Measurements from ENCODE around the gene CCNK.

CCNK gene

DNA sequence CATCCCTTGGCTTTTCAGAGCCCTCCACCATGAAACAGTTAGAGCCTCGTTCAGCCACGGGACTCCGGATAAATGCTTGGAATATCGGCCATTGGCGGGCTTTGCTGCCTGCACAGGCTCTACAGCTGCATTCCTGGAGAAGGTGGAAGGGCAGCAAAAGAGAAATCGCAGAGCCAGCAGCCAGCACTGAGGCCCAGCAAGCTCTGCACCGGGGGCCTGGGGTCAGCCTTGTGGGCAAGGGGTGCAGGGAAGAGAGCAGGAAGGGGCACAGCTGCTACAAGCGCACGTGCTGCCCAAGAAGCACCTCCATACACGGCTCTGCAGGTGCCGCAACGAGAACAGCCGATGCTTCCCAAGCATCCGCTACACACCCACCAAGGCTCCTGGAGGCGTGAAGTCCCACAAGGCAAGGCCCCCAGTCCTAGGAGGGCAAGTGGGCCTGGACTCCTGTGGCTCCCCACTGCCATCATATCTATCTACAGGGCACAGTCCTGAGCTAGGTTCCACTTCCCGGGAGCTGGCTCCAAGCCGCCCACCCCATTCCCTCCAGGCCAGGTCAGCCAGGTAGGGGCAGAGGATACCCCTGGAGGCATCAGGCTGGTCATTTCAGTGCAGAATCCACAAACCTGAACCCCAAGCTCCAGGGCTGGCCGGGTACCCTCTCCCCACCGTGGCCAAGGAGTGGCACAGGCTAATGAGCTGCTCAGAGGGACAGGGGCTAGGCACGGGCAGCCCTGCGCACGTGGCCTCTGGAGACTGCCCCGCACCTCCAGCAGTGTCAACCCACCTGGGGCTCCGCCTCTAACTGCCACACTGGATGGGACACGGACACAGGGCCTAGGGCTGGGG is 40.2 kb downstream of the CCNK start:
- DNase-seq = no peak

DNA sequence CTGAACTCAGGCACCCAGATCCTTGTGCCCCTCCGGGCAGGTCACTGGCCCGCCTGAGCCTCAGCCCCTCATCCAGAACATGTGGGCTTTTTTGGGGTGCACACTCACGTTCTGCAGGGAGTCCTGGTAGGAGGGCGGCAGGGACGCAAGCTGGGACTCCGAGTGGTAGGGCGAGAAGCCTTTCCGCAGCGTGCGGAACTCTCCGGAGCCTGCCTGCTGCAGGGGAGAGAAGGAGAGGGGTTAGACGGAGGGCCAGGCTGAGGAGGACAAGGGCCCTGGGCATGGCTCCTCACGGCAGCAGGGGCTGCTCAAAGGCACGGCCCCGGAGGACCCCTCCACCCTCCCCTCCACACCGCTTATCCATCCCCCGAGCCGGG is 40.8 kb downstream of the CCNK start:
- DNase-seq = no peak

DNA sequence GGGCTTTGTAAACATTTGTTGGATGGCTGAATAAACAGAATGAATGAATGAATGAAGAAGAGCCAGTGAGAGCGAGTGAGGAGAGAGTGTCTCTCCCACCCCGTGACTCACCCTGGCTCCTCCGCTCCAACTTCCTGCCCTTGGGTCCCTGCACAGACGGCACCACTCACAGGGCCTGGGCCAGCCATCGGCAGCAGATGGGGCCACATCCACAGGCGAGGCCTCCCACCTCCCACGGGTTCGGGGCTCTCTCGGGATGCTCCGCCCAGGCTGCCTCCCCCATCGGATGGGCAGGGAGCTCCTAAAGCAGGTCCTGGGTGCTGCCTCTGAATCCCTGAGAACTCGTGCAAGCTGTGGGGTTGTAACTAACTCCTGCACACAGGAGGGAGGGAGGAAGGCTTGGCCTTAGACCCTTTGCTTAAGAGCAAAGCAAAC is 41.3 kb downstream of the CCNK start:
- DNase-seq = no peak

DNA sequence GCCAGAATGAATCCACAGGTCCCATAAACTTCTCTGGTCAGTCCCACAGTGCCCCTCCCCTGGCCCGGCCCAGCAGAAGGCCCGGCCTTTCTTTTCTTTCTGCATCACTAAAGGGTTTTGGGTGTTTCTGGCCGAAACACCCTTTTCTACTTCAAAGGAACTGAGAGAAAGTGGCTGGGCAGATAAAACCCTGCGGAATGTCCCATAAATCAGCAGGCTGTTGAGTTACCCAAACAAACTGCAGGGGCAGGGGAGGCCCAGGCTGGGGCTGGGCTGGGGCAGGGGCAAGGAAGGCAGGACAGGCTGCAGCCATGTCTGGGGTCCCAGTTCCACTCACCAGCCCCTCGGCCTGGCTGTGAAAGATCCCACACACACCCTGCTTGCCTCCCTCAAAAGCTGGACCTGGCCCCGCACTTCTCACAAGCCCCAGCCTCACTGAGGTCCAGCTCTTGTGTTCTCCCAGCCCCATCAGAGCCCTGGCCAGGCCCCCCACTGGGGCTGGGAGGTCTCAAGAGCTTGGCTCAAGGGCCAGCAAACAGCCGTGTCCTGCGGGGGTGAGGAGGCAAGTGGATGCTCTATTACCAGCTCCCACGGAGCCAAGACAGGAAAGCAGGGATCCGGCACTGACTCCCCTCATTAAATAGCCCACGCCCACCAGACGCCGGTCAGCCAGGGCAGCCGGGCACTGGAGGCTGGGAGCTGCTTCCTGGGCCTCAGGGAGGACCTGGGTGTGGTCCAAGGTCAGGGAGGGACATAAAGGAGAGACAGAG is 41.9 kb downstream of the CCNK start:
- DNase-seq = no peak

- no peak for DNase-seq
Observed at GRCh38 chr14:99523704-99524055, 42.5 kb downstream of the CCNK start.

DNA sequence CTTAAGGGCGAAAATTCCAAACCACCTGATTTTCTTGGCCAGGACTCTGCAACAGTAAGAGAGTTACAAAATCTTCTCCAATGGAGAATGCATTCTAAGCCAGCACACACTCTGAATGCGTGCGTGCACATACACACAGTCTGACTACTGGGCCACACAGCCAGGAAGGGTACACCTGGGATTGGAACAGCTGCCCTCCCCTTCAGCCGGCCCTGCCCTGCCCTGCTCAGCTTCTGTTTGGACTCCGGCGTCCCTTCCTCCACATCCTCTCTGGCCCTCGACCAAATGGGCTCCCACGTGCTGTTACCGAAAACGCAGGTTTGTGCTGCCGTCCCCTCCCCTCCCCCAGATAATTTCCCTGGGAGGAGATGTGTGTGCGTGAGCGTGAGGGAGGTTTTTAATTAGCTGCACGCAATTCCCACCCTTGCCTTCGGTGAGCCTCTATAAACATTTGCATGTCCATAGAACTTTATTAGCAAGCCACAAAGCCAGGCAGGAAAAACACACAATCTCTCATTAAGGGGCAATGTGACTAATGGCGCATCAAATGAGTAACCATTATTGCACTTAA is 43.0 kb downstream of the CCNK start:
- no peak for DNase-seq

DNA sequence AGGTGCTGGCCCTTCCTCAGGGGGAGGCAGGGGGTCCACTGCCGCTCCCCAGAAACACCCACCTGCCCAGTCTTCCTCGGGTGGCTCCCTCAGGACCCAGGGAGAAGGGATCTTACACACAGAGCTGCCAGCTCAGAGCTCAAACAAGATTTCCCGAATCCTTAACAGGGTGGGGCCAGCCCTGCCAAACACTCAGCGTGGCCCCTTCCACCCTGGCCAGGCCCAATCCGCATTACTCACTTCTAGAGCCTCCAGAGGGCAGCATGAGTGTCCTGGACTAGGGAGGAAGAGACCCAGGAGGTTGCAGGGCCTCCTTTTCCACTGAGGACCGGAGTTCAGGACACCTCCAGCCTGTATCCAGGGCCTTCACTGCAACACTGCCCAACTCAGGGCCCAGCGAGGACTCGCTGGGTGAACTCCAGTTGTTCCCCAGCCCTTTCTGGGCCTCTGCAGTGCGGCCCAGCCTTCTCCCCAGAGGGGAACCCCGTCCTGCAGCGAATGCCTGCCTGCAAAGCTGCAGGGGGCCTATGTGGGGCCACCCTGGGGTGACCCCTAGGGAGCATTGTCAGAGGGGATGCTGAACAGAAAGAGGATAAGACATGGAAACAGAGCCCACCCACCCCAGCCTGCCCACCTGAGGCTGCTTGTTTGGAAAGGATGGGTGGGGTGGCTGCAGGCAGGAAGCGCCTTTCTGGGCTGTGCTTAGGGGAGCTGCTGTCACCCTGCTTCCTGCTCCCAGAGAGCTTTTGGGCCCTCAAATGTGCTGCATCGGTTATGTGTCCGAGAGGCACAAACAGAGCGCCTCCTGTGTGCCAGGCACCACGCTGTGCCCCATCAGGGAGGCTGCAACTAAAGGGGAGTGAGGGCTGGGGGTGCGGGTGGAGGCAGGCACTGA is 43.8 kb downstream of the CCNK start:
- no peak for DNase-seq

- no peak for DNase-seq
Observed at GRCh38 chr14:99525699-99526080, 44.5 kb downstream of the CCNK start.

- DNase-seq = no peak
Observed at GRCh38 chr14:99527026-99527425, 45.8 kb downstream of the CCNK start.

DNA sequence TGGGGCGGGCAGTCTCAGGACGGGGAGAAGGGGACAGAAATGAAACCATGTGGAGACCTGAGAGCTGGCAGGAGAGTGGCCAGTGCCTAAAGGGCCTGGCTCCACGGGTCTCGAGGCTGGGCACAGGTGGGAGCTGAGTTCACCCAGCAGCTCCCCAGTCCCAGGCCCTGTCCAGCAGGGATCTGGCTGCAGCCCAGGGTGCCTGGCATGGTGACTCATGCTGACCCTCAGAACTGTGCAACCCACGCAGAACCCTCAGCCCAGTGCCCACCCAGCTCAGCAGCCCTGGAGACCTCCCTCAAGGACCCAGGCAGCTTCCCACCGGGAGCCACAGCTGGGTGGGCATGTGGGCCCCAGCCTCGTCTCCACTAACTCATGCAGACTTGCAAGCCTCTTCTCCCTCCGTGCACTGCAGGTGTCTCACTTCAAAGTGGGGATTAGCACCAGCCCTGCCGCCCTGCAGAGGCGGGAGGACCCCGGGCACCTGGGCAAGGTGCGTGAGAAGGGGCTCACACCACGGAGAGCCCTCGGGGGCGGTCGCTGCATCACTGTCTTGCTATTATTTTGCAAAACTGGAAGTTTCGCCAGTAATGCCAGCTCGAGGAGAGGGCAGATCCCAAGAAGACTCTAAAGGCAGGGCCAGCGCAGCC is 46.3 kb downstream of the CCNK start:
- no peak for DNase-seq

GRCh38 chr14:99529899-99530298 is 48.7 kb downstream of the CCNK start:
- DNase-seq = no peak

DNA sequence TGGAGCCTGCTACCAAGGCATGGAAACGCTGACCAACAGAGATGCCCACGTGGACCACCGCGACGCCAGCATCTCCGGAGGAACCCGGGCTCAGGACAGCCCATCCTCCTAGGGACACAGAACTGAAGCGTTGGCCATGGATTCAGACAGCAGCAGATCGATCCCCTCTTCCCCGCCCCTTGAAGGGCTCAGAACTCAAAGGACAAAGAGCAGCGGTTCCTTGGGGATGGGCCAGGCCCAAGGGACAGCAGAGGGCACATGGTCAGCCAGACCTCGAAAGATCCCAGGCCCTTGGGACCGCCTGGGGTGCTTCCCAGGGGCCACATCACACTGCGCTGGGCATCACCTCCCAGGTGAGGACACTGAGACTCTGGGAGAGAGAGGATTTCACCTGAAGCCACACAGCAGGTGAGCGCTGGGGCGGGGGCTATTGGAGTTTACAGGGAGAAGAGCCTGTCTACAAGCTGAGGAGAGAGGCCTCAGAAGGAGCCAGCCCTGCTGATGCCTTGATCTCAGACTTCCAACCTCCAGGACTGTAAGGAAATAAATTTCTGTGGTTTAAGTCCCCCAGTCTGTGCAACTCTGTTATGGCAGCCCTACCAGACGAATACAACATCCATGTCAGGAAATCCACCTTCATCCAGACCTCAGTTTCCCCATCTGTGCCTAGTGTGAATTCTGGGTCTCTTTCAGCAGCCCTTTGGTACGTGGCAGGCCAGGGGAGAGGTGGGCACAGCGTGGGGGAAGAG is 49.4 kb downstream of the CCNK start:
- no peak for DNase-seq

- no peak for DNase-seq
Observed at GRCh38 chr14:99531251-99532096, 50.3 kb downstream of the CCNK start.

DNA sequence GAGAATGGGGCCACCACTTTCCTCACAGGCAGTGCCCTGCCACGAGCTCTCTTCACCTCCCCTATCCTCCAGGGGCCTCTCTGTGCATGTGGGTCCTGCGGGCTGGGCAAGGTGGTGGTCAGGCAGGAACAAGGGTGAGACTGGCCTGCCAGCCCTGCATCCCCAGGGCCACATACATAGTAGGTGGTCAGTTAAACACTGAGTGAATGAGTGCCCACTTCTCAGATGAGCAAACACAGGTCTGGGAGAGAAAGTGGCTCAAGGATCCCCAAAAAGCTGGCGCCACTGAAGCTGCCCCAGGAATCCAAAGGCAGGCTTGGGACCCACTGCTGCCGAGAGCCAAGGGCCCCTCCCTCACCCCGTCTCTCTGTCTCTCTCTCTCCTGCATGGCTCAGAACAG is 51.1 kb downstream of the CCNK start:
- DNase-seq = no peak

GRCh38 chr14:99534333-99534732 is 53.1 kb downstream of the CCNK start:
- DNase-seq = no peak

GRCh38 chr14:99534863-99535262 is 53.7 kb downstream of the CCNK start:
- no peak for DNase-seq

DNA sequence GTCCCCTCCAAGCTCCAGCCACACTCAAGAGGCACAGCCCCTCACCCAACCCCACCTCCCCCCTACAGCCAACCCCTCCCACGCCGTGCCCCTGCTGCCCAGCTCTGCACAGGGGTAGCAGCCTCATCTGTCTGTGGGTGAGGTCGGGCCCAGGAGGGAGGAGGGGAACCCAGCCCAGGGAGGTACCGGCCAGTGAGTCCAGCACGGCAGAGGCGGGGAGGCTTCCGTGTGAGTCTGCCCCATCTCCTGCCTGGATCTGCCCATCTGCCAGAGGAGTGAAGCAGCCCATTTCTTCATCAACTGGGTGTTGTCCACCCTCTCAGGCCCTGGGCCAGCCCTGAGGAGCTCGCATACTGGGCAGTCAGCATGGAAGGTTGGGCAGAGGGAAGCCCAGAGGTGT is 54.2 kb downstream of the CCNK start:
- DNase-seq = no peak

- no peak for DNase-seq
Observed at GRCh38 chr14:99535908-99536778, 54.9 kb downstream of the CCNK start.

DNA sequence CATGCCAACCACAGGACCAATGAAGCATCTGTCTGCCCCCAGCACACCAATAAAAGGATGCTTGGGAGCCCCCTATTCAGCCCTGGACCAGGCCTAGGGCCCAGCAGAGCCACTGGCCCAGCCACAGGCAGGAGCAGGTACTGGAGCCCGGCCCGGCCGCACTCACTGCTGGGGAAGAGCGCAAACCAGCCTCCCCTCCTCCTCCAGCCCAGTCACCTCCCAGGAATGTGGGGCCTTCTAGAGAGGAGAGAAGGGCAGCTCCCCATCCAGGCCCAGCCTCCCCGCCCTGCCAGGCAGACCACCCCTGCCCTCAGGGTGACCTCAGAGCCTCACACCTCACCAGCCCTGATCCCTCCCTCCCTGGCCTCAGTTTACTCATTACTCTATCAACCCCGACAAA is 56.2 kb downstream of the CCNK start:
- DNase-seq = no peak

GRCh38 chr14:99538275-99538674 is 57.1 kb downstream of the CCNK start:
- no peak for DNase-seq

All from CD4-positive, alpha-beta T cell treated with Interferon gamma for 1 hour (primary cell).